C4-2B (cell line): ENCODE results near the gene CDH8.

ENCODE experiments used
- CTCF ChIP-seq: fragments of 450-650 bp; conservative IDR thresholded peaks from 2 replicates; pipeline ENCODE4 v1.5.1; 2017; ENCODE audit warnings: mild to moderate bottlenecking
- ZFX ChIP-seq: fragments of 450-650 bp; IDR thresholded peaks from 2 replicates; pipeline ENCODE4 v1.6.1; 2017

GRCh38 chr16:62022688-62023087, 13.6 kb downstream of the CDH8 start:
- no peak for TF ChIP-seq CTCF
- no peak for TF ChIP-seq ZFX
